ENCODE data around the gene DEPDC1.

DNA sequence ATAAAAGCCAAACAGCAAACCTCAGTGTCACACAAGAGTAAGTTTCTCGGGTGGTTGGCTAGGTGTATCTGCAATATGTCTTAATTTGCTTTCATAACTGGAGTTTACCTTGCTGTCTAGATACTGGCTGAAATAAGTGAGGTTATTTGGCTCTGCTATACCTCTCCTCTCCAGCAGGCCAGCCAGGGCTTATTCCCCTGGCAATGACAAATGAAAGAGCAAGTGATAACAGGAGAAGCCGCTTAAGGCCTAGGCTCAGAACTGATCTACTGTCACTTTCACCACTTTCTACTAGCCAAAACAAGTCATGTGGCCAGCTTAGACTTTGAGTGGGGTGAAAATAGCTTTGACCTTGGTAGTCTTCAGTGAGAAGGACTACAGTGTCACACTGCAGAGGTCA, 42.3 kb downstream of the DEPDC1 start:
- TF ChIP-seq, protein P1, sequence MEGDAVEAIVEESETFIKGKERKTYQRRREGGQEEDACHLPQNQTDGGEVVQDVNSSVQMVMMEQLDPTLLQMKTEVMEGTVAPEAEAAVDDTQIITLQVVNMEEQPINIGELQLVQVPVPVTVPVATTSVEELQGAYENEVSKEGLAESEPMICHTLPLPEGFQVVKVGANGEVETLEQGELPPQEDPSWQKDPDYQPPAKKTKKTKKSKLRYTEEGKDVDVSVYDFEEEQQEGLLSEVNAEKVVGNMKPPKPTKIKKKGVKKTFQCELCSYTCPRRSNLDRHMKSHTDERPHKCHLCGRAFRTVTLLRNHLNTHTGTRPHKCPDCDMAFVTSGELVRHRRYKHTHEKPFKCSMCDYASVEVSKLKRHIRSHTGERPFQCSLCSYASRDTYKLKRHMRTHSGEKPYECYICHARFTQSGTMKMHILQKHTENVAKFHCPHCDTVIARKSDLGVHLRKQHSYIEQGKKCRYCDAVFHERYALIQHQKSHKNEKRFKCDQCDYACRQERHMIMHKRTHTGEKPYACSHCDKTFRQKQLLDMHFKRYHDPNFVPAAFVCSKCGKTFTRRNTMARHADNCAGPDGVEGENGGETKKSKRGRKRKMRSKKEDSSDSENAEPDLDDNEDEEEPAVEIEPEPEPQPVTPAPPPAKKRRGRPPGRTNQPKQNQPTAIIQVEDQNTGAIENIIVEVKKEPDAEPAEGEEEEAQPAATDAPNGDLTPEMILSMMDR (conservative IDR thresholded peaks at IDR 0.05; ENCODE audit: low read length): no peak
- no peak for TF ChIP-seq EZH2phosphoT487 (IDR thresholded peaks at IDR 0.05; ENCODE audit: borderline replicate concordance)

All from Loucy (cell line).